HCT116 (cell line): ENCODE measurements around the gene PBXIP1. TPM values are rescaled to one million over a fixed set of nuclear protein-coding genes. Genes with fewer than 3 reads are reported as not detected.
A peak's percentile ranks its signal among the peaks of the same experiment; 100 is the strongest.

Experiments
- ATAC-seq: fragments of 200-7000 bp; cut with Tn5 transposase; 2 replicates; pipeline ENCODE4 v1.9.1; 2020; ENCODE audit warnings: mild to moderate bottlenecking, moderate library complexity
- BruUV-seq: library from RNA; stranded (reverse); fragments of 400-500 nt; replicated peaks from 2 replicates; lab custom pipeline; 2021; lab: Mats Ljungman, UMichigan
- CTCF ChIA-PET: fragments of 300-600 bp; sonication (Branson Sonifier 250); formaldehyde crosslinking; loops from one replicate; lab custom pipeline; 2021; ENCODE audit warnings: antibody characterized with exemption; lab: Charles Lee
- POLR2A ChIA-PET: fragments of 300-600, 350-600 bp; sonication (Branson Sonifier 250); formaldehyde crosslinking; loops from one replicate; lab custom pipeline; 2021; ENCODE audit warnings: antibody characterized with exemption; lab: Charles Lee
- RAD21 ChIA-PET, 2 experiments: fragments of 300-600 bp; sonication (Branson Sonifier 250); formaldehyde crosslinking; loops; one replicate each; lab custom pipeline; 2023; ENCODE audit warnings: low total read pairs in 2 of 2; ENCODE audit not compliant: uncharacterized antibody in 2 of 2, unreplicated experiment in 2 of 2, low non-redundant PET in 1 of 2; lab: Charles Lee
- DNase-seq: peaks from one replicate; pipeline ENCODE4 v3.0.0-alpha.2; 2010; ENCODE audit warnings: low read depth, low spot score
- H2AFZ ChIP-seq: fragments of 200-600 bp; shearing (Covaris generic), sonication (generic); 2 replicates; pipeline ENCODE4 v1.6.1; 2017; ENCODE audit warnings: low read depth, mixed run types, mixed read lengths, antibody characterized with exemption, low read length; ENCODE audit not compliant: poor library complexity, severe bottlenecking
- H3K27ac ChIP-seq: 2 replicates; pipeline ENCODE4 v1.5.1; 2012; ENCODE audit warnings: low read depth, low read length
- H3K27me3 ChIP-seq: fragments of 200-600 bp; sonication (generic); 2 replicates; pipeline ENCODE4 v1.6.1; 2016; ENCODE audit warnings: mixed run types, low read length, mixed read lengths; ENCODE audit not compliant: insufficient read depth
- H3K36me3 ChIP-seq, 2 experiments: fragments of 200-500 bp in 1 of 2; fragments of 200-600 bp in 1 of 2; sonication (Bioruptor generic) in 1 of 2; sonication (generic) in 1 of 2; 2 replicates each; pipeline versions ENCODE4 v1.5.1 to v1.6.1; 2014 to 2016; ENCODE audit warnings: low read length in 2 of 2, inconsistent platforms in 1 of 2, mixed read lengths in 1 of 2, mixed run types in 1 of 2; ENCODE audit not compliant: insufficient read depth in 2 of 2, control insufficient read depth in 1 of 2
- H3K4me1 ChIP-seq, 2 experiments: fragments of 200-600 bp in 1 of 2; sonication (generic) in 1 of 2; 2 replicates each; pipeline versions ENCODE4 v1.5.1 to v1.6.1; 2012 to 2017; ENCODE audit warnings: low read length in 2 of 2, inconsistent platforms in 1 of 2, mild to moderate bottlenecking in 1 of 2, mixed read lengths in 1 of 2, mixed run types in 1 of 2, moderate library complexity in 1 of 2; ENCODE audit not compliant: insufficient read depth in 2 of 2, control insufficient read depth in 1 of 2
- H3K4me2 ChIP-seq: fragments of 200-600 bp; sonication (generic); 2 replicates; pipeline ENCODE4 v1.6.1; 2017; ENCODE audit warnings: mixed run types, low read length, mixed read lengths
- H3K4me3 ChIP-seq, 2 experiments: fragments of 200-600 bp in 1 of 2; sonication (generic) in 1 of 2; replicated peaks in 1 of 2; 2 replicates each; pipeline ENCODE4 v1.5.1; 2011 to 2016; ENCODE audit warnings: low read length in 2 of 2, control low read depth in 1 of 2, low read depth in 1 of 2, mild to moderate bottlenecking in 1 of 2, mixed read lengths in 1 of 2, mixed run types in 1 of 2
- H3K79me2 ChIP-seq: fragments of 200-600 bp; sonication (generic); 2 replicates; pipeline ENCODE4 v1.6.1; 2017; ENCODE audit warnings: mild to moderate bottlenecking, mixed run types, low read length, moderate library complexity, mixed read lengths; ENCODE audit not compliant: insufficient read depth
- H3K9ac ChIP-seq: fragments of 200-600 bp; sonication (generic); 2 replicates; pipeline ENCODE4 v1.6.1; 2016; ENCODE audit warnings: low read length, mixed read lengths
- H3K9me2 ChIP-seq: fragments of 200-600 bp; sonication (generic), shearing (Covaris generic); 2 replicates; pipeline ENCODE4 v1.6.1; 2017; ENCODE audit warnings: mixed run types, mild to moderate bottlenecking, moderate library complexity; ENCODE audit not compliant: insufficient read depth
- H3K9me3 ChIP-seq, 2 experiments: fragments of 200-500 bp in 1 of 2; fragments of 200-600 bp in 1 of 2; sonication (Bioruptor generic) in 1 of 2; sonication (generic) in 1 of 2; 2 replicates each; pipeline ENCODE4 v1.6.1; 2014 to 2017; ENCODE audit warnings: low read length in 2 of 2, mixed read lengths in 2 of 2, inconsistent platforms in 1 of 2, low read depth in 1 of 2, mild to moderate bottlenecking in 1 of 2, mixed run types in 1 of 2, moderate library complexity in 1 of 2; ENCODE audit not compliant: control insufficient read depth in 1 of 2, insufficient read depth in 1 of 2
- H4K20me1 ChIP-seq: fragments of 200-600 bp; sonication (generic), shearing (Covaris generic); 2 replicates; pipeline ENCODE4 v1.6.1; 2017; ENCODE audit warnings: mixed run types, mild to moderate bottlenecking, moderate library complexity; ENCODE audit not compliant: insufficient read depth
- CBX3 ChIP-seq: IDR thresholded peaks from 2 replicates; pipeline ENCODE4 v1.6.1; 2012; ENCODE audit warnings: low read depth
- CEBPB ChIP-seq: IDR thresholded peaks from 2 replicates; pipeline ENCODE4 v1.6.1; 2012; ENCODE audit warnings: low read depth
- POLR2A ChIP-seq: IDR thresholded peaks from 2 replicates; pipeline ENCODE4 v1.7.0; 2011; ENCODE audit warnings: borderline replicate concordance; ENCODE audit not compliant: insufficient read depth, insufficient read length; ENCODE audit errors: extremely low read depth
- POLR2AphosphoS5 ChIP-seq: IDR thresholded peaks from 2 replicates; pipeline ENCODE4 v1.6.1; 2011; ENCODE audit warnings: mild to moderate bottlenecking, low read depth, low read length, moderate library complexity
- SP1 ChIP-seq: IDR thresholded peaks from 2 replicates; pipeline ENCODE4 v1.6.1; 2012; ENCODE audit warnings: low read depth
- intact Hi-C: fragments of 100-400 bp; cut with micrococcal nuclease; formaldehyde crosslinking; loops from 2 replicates; pipeline ENCODE4 v1.10.0; 2022
- total RNA-seq: library from RNA; stranded (reverse); gene quantifications from one replicate; pipeline ENCODE4 v1.2.1, GENCODE V29; 2021; ENCODE audit not compliant: unreplicated experiment
- TF ChIP-seq, protein P1 (sequence below): IDR thresholded peaks from 2 replicates; pipeline ENCODE4 v1.6.1; 2012; ENCODE audit warnings: low read depth

Gene PBXIP1
- total RNA-seq, 1 experiment from 2014 or later = 12.6 TPM

DNA sequence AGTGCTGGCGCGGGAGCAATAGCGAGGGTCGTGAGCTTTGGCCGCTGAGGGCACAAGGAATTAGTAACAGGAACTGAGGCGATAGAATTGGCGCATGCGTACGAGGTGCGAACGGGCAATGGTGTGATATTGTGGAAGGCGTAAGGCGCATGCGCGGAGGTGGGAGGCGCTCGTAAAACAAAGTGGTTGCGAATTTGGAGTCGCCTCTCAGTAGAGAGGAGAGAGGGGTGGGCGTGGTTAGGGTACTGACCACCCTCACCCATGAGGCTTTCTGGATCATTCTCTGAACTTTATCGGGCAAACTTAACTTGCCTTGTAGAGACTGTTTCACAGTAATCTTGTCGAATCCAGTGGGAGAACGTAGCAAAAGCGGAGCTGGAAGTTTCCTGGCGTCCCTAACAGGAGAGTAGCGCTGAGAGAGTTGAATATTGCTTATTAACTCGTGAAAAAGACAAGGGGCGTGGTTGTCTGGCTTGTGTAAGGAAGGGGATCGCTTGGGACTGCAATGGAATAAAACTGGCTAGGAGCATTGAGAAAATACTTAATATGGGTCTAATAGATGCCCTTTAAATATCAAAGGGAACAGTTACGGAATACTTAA, 19.0 kb upstream of the PBXIP1 start:
- peak; percentile 65 for TF ChIP-seq POLR2A
- TF ChIP-seq CEBPB = no peak
- no peak for TF ChIP-seq CBX3
- peak; percentile 88 for TF ChIP-seq POLR2AphosphoS5
- TF ChIP-seq, protein P1, sequence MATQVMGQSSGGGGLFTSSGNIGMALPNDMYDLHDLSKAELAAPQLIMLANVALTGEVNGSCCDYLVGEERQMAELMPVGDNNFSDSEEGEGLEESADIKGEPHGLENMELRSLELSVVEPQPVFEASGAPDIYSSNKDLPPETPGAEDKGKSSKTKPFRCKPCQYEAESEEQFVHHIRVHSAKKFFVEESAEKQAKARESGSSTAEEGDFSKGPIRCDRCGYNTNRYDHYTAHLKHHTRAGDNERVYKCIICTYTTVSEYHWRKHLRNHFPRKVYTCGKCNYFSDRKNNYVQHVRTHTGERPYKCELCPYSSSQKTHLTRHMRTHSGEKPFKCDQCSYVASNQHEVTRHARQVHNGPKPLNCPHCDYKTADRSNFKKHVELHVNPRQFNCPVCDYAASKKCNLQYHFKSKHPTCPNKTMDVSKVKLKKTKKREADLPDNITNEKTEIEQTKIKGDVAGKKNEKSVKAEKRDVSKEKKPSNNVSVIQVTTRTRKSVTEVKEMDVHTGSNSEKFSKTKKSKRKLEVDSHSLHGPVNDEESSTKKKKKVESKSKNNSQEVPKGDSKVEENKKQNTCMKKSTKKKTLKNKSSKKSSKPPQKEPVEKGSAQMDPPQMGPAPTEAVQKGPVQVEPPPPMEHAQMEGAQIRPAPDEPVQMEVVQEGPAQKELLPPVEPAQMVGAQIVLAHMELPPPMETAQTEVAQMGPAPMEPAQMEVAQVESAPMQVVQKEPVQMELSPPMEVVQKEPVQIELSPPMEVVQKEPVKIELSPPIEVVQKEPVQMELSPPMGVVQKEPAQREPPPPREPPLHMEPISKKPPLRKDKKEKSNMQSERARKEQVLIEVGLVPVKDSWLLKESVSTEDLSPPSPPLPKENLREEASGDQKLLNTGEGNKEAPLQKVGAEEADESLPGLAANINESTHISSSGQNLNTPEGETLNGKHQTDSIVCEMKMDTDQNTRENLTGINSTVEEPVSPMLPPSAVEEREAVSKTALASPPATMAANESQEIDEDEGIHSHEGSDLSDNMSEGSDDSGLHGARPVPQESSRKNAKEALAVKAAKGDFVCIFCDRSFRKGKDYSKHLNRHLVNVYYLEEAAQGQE = no peak
- TF ChIP-seq SP1 = no peak
- CTCF ChIA-PET = interaction anchor here (1.6 kb wide), 1 partner anchor 8 kb away, joined by 4 read pairs; the partner anchor contains the start of gene FLAD1
- peaks cover 34 to 62% of the 10 kb centered on the region in 2 experiments for H3K4me1 ChIP-seq
- BruUV-seq = no TSS peak
- peak; percentile 55 for ATAC-seq
- peak overlapping the region; percentile 86 for H3K27ac ChIP-seq
- DNase-seq = peak; percentile 95
- POLR2A ChIA-PET = interaction anchor here (1.0 to 5.4 kb wide), 6 partner anchors 9 to 43 kb away, joined by 3 to 38 read pairs (median 7); partner anchors contain the start of genes FLAD1, LENEP and PYGO2
- no peak overlapping the region for H2AFZ ChIP-seq
- peaks cover 83% of the 10 kb centered on the region for H3K79me2 ChIP-seq
- peak overlapping the region; percentile 61 to 70 for H3K4me3 ChIP-seq
- peaks cover 9 to 17% of the 10 kb centered on the region in 2 experiments for H3K36me3 ChIP-seq
- RAD21 ChIA-PET = no interaction called here
- H4K20me1 ChIP-seq = no peaks in the 10 kb centered on the region
- no peaks in the 10 kb centered on the region for H3K9me3 ChIP-seq
- no peaks in the 10 kb centered on the region for H3K27me3 ChIP-seq
- H3K9ac ChIP-seq = peak overlapping the region; percentile 86
- no peaks in the 10 kb centered on the region for H3K9me2 ChIP-seq
- intact Hi-C loops = loop anchor here (1.0 to 5.0 kb wide), 4 partner anchors 26 to 162 kb away; partner anchors contain the start of genes EFNA4 and SLC50A1
- peak overlapping the region; percentile 90 for H3K4me2 ChIP-seq
